Spleen (tissue), 11 donors: ENCODE data around the gene CDNF. TPM values are rescaled to one million over a fixed set of nuclear protein-coding genes. Genes with fewer than 3 reads are reported as not detected.

ENCODE experiments used
- DNase-seq: peaks from one replicate; pipeline ENCODE4 v3.0.0-alpha.2; 2020
- H3K27ac ChIP-seq, 8 donors: fragments of 200-600 bp; sonication (generic) in 7 of 8; 1 replicate in 4 of 8; 2 replicates in 4 of 8; pipeline versions ENCODE4 v1.5.0 to v1.8.0; 2016 to 2021; ENCODE audit warnings: inconsistent platforms in 4 of 8, mild to moderate bottlenecking in 4 of 8, moderate library complexity in 1 of 8
- H3K27me3 ChIP-seq, 7 donors: fragments of 200-600 bp; sonication (generic) in 6 of 7; replicated peaks in 1 of 7; 1 replicate in 4 of 7; 2 replicates in 3 of 7; pipeline versions ENCODE4 v1.5.0 to v1.8.0; 2016 to 2021; ENCODE audit warnings: inconsistent platforms in 3 of 7, mild to moderate bottlenecking in 1 of 7
- H3K36me3 ChIP-seq, 6 donors: fragments of 200-600 bp; sonication (generic) in 5 of 6; 1 replicate in 4 of 6; 2 replicates in 2 of 6; pipeline versions ENCODE4 v1.5.0 to v1.8.0; 2016 to 2021; ENCODE audit warnings: inconsistent platforms in 2 of 6
- H3K4me1 ChIP-seq, 6 donors: fragments of 200-600 bp; sonication (generic) in 5 of 6; 1 replicate in 3 of 6; 2 replicates in 3 of 6; pipeline versions ENCODE4 v1.5.0 to v1.8.0; 2016 to 2021; ENCODE audit warnings: inconsistent platforms in 3 of 6
- H3K4me3 ChIP-seq, 8 donors: fragments of 200-600 bp; sonication (generic) in 7 of 8; 1 replicate in 4 of 8; 2 replicates in 4 of 8; pipeline versions ENCODE4 v1.5.0 to v1.8.0; 2016 to 2021; ENCODE audit warnings: inconsistent platforms in 4 of 8, mild to moderate bottlenecking in 4 of 8, moderate library complexity in 2 of 8
- H3K9me3 ChIP-seq, 8 donors: fragments of 200-600 bp; sonication (generic) in 7 of 8; 1 replicate in 4 of 8; 2 replicates in 4 of 8; pipeline versions ENCODE4 v1.5.0 to v1.8.0; 2016 to 2021; ENCODE audit warnings: inconsistent platforms in 4 of 8
- CTCF ChIP-seq, 11 experiments: fragments of 200-600 bp in 7 of 11; fragments of 450-650 bp in 4 of 11; sonication (generic) in 4 of 11; IDR thresholded peaks in 8 of 11; conservative IDR thresholded peaks in 3 of 11; 1 replicate in 7 of 11; 2 replicates in 4 of 11; pipeline versions ENCODE4 v1.4.0 to v1.8.0; 2016 to 2021; ENCODE audit warnings: antibody characterized with exemption in 11 of 11, inconsistent platforms in 4 of 11, mild to moderate bottlenecking in 1 of 11
- POLR2A ChIP-seq, 3 donors: fragments of 450-650 bp; IDR thresholded peaks; one replicate each; pipeline ENCODE4 v1.5.1; 2017; ENCODE audit warnings: antibody characterized with exemption in 3 of 3, mild to moderate bottlenecking in 1 of 3
- POLR2AphosphoS5 ChIP-seq, 3 donors: sonication (generic); formaldehyde crosslinking; IDR thresholded peaks; one replicate each; pipeline ENCODE4 v1.5.1; 2017; ENCODE audit warnings: antibody characterized with exemption in 3 of 3
- WGBS, 5 donors: extraction: QIAGEN DNeasy Blood & Tissue Kit in 3 of 5; methylation state at CpG; one replicate each; pipeline versions ENCODE4 v1.1.5 to v1.1.7; 2013 to 2018; 5-methylcytosine and 5-hydroxymethylcytosine counted together
- intact Hi-C: fragments of 100-400 bp; cut with DNase I; formaldehyde crosslinking; loops from one replicate; pipeline ENCODE4 v1.15.0; 2023; ENCODE audit warnings: low total_unique reads
- polyA plus RNA-seq, 3 donors: library from polyadenylated mRNA; stranded (reverse); fragments of 200-250 nt; gene quantifications; one replicate each; pipeline ENCODE4 v1.2.1, GENCODE V29; 2013
- total RNA-seq, 7 donors: library from RNA; depleted of rRNA in 3 of 7; stranded (reverse); fragments of >200 nt in 3 of 7; fragmentation: NEBNext Ultra II Directional in 4 of 7; extraction: Animal tissue kit (Norgen Biotek cat#: 25700) in 4 of 7; gene quantifications; one replicate each; pipeline versions ENCODE4 v1.1.0 to v1.2.1, GENCODE V29; 2016 to 2021
- donor health status: healthy with polysubstance abuse.
- donor health status: DM: no; HTN: no; CAD: no; lungs with moderate emphysema.
- donor health status: DM: no; HTN: no; CAD: no.
- donor health status: Bipolar disorder and iron deficiency.
- donor health status: healthy.
- donor health status: DM: no; HTN: no; CAD: no.
- donor health status: DM: yes; HTN: yes; CAD: no.

Gene CDNF
- total and polyA plus RNA-seq, 10 donors: 0.67 to 2.5 (median 1.5) TPM; not detected in 1

GRCh38 chr10:14879124-14879927, 41.5 kb upstream of the CDNF start:
- 0 to 2% (median 0%) methylated on average over 36 to 60 of the region's 60 CpGs for WGBS, 5 donors
- H3K27me3 ChIP-seq: no peaks in the 10 kb centered on the region
- peak overlapping the region; percentile 87 to 100 (median 99) for H3K4me3 ChIP-seq
- peak overlapping the region; percentile 42 to 95 (median 94) for H3K27ac ChIP-seq
- H3K9me3 ChIP-seq: no peaks in the 10 kb centered on the region
- DNase-seq: no peak
- intact Hi-C loops: no loop called here
- peaks cover 14 to 42% (median 28%) of the 10 kb centered on the region in 6 donors for H3K4me1 ChIP-seq
- no peaks in the 10 kb centered on the region for H3K36me3 ChIP-seq
- no peak for TF ChIP-seq CTCF (IDR thresholded peaks at IDR 0.05 in 8 of 11, conservative IDR thresholded peaks at IDR 0.05 in 3 of 11)
- TF ChIP-seq POLR2A (IDR thresholded peaks at IDR 0.05): no peak
- no peak for TF ChIP-seq POLR2AphosphoS5 (IDR thresholded peaks at IDR 0.05)

GRCh38 chr10:14878266-14879123, 40.7 kb upstream of the CDNF start, which contains the start of gene SUV39H2:
TSS of gene SUV39H2 (plus strand) at chr10:14878866. CDS start at chr10:14878889, 23 bp downstream.
- Histone ChIP-seq H3K36me3 (no peaks in the 10 kb centered on the region), H3K9me3 (no peaks in the 10 kb centered on the region), H3K4me3 (peak within 1 kb of the TSS; percentile 87 to 100 (median 99)), H3K27ac (peak within 1 kb of the TSS; percentile 86 to 95 (median 94)), H3K4me1 (peaks cover 14 to 42% (median 28%) of the 10 kb centered on the region in 6 donors), H3K27me3 (no peaks in the 10 kb centered on the region)
- TF ChIP-seq CTCF (IDR thresholded peaks at IDR 0.05 in 8 of 11, conservative IDR thresholded peaks at IDR 0.05 in 3 of 11) (peak in 2 of 11 experiments; percentile 11 to 30), POLR2AphosphoS5 (IDR thresholded peaks at IDR 0.05) (peak; percentile 92 to 94 (median 94)), POLR2A (IDR thresholded peaks at IDR 0.05) (peak in 1 of 3 donors; percentile 59)
- 0 to 1% (median 0%) methylated on average over 41 to 102 of the region's 102 CpGs; no CpG with 5 or more reads in 1 of the 5 donors for WGBS, 5 donors
- DNase-seq: peak; percentile 99
- intact Hi-C loops: no loop called here

- Histone ChIP-seq H3K4me1 (peaks cover 14 to 42% (median 28%) of the 10 kb centered on the region in 6 donors), H3K9me3 (no peaks in the 10 kb centered on the region), H3K36me3 (peaks cover 0 to 9% (median 2%) of the 10 kb centered on the region in 6 donors), H3K27me3 (no peaks in the 10 kb centered on the region), H3K27ac (peak overlapping the region in 2 of 8 donors; percentile 93 to 94), H3K4me3 (peak overlapping the region in 2 of 8 donors; percentile 87 to 99)
- TF ChIP-seq CTCF (IDR thresholded peaks at IDR 0.05 in 8 of 11, conservative IDR thresholded peaks at IDR 0.05 in 3 of 11): no peak
- TF ChIP-seq POLR2AphosphoS5 (IDR thresholded peaks at IDR 0.05): no peak
- TF ChIP-seq POLR2A (IDR thresholded peaks at IDR 0.05): no peak
- intact Hi-C loops: no loop called here
- no peak for DNase-seq
- WGBS, 5 donors: 93 to 97% (median 96%) methylated on average over 9 of the region's 9 CpGs
Observed at GRCh38 chr10:14876764-14877163, 38.9 kb upstream of the CDNF start.
